K562 (cell line): ENCODE data around the gene WWOX. TPM values are rescaled to one million over a fixed set of nuclear protein-coding genes. Genes with fewer than 3 reads are reported as not detected.

Experiments
- ATAC-seq: fragments of 200-7000 bp; cut with Tn5 transposase; 3 replicates; pipeline ENCODE4 v1.9.1; 2020; ENCODE audit warnings: moderate library complexity
- BruUV-seq: library from RNA; stranded (reverse); fragments of 400-500 nt; replicated peaks from 2 replicates; lab custom pipeline; 2021; lab: Mats Ljungman, UMichigan
- CTCF ChIA-PET: fragments of 300-600 bp; formaldehyde crosslinking; extraction: SDS; loops from one replicate; lab custom pipeline; 2021; ENCODE audit warnings: low intra/inter-chr PET ratio; lab: Yijun Ruan, JAX
- POLR2A ChIA-PET: fragments of 300-600, 350-650 bp; sonication (Branson Sonifier 250); formaldehyde crosslinking; extraction: SDS; loops from one replicate; lab custom pipeline; 2021; ENCODE audit warnings: antibody characterized with exemption, inconsistent platforms; lab: Yijun Ruan, JAX
- DNase-seq, 4 experiments: peaks; one replicate each; pipeline versions ENCODE4 v3.0.0 to v3.0.0-alpha.2; 2011 to 2018; ENCODE audit warnings: low spot score in 3 of 4, mixed read lengths in 3 of 4; ENCODE audit errors: extremely low read depth in 1 of 4
- FAIRE-seq: peaks from 2 replicates; lab custom pipeline; 2011; peaks lifted over from hg19 to GRCh38; lab: Jason Lieb, UNC
- H2AFZ ChIP-seq: 2 replicates; pipeline ENCODE4 v1.6.0; 2011; ENCODE audit warnings: low read depth, low read length, control low read depth, inconsistent platforms
- H3K27ac ChIP-seq: fragments of 200-600 bp; 3 replicates; pipeline ENCODE4 v1.8.0; 2011; ENCODE audit warnings: low read depth, mild to moderate bottlenecking, control low read depth, inconsistent platforms, low read length, moderate library complexity, mixed read lengths; ENCODE audit errors: extremely low read depth
- H3K27me3 ChIP-seq, 2 experiments: fragments of 300-600 bp in 1 of 2; 2 replicates in 1 of 2; 3 replicates in 1 of 2; pipeline versions ENCODE4 v1.6.0 to v1.8.0; 2011; ENCODE audit warnings: inconsistent platforms in 2 of 2, low read length in 2 of 2, mild to moderate bottlenecking in 1 of 2, mixed read lengths in 1 of 2, moderate library complexity in 1 of 2; ENCODE audit not compliant: control insufficient read depth in 2 of 2, insufficient read depth in 2 of 2
- H3K36me3 ChIP-seq: fragments of 300-600 bp; 3 replicates; pipeline ENCODE4 v1.8.0; 2011; ENCODE audit warnings: mild to moderate bottlenecking, low read length, inconsistent platforms; ENCODE audit not compliant: control insufficient read depth, insufficient read depth
- H3K4me1 ChIP-seq, 2 experiments: fragments of 200-600 bp in 1 of 2; replicated peaks in 1 of 2; 2 replicates in 1 of 2; 3 replicates in 1 of 2; pipeline versions ENCODE4 v1.5.1 to v1.8.0; 2011; ENCODE audit warnings: inconsistent platforms in 2 of 2, low read length in 2 of 2, mild to moderate bottlenecking in 1 of 2, mixed read lengths in 1 of 2, moderate library complexity in 1 of 2; ENCODE audit not compliant: control insufficient read depth in 2 of 2, insufficient read depth in 2 of 2
- H3K4me2 ChIP-seq: 2 replicates; pipeline ENCODE4 v1.6.1; 2011; ENCODE audit warnings: low read length, control low read depth, inconsistent platforms, mixed read lengths; ENCODE audit not compliant: insufficient read depth
- H3K4me3 ChIP-seq: fragments of 200-600 bp; sonication (generic), shearing (Covaris generic); 2 replicates; pipeline ENCODE4 v1.5.1; 2016; ENCODE audit warnings: control low read depth, inconsistent platforms
- H3K79me2 ChIP-seq: fragments of 200-600 bp; 3 replicates; pipeline ENCODE4 v1.8.0; 2011; ENCODE audit warnings: low read length, inconsistent platforms; ENCODE audit not compliant: control insufficient read depth, insufficient read depth
- H3K9ac ChIP-seq, 2 experiments: 2 replicates each; pipeline versions ENCODE4 v1.6.0 to v1.6.1; 2011; ENCODE audit warnings: low read depth in 2 of 2, low read length in 2 of 2, control low read depth in 1 of 2, inconsistent platforms in 1 of 2, mild to moderate bottlenecking in 1 of 2, mixed read lengths in 1 of 2; ENCODE audit not compliant: insufficient read depth in 1 of 2
- H3K9me1 ChIP-seq: one replicate; pipeline ENCODE4 v1.6.0; 2011; ENCODE audit warnings: inconsistent platforms, mild to moderate bottlenecking, low read length, moderate library complexity; ENCODE audit not compliant: control insufficient read depth, insufficient read depth
- H3K9me3 ChIP-seq: replicated peaks from 2 replicates; pipeline ENCODE4 v1.5.1; 2011; ENCODE audit warnings: low read depth, low read length, inconsistent platforms; ENCODE audit not compliant: control insufficient read depth, insufficient read depth
- H4K20me1 ChIP-seq: replicated peaks from 2 replicates; pipeline ENCODE4 v1.6.1; 2011; ENCODE audit warnings: low read length, inconsistent platforms, mixed read lengths; ENCODE audit not compliant: control insufficient read depth, insufficient read depth
- CCAR2 ChIP-seq: fragments of 200-400 bp; formaldehyde crosslinking; IDR thresholded peaks from 2 replicates; pipeline ENCODE4 v1.6.1; 2017; ENCODE audit warnings: mild to moderate bottlenecking, low read depth, low read length
- CEBPB ChIP-seq: fragments of 450-650 bp; IDR thresholded peaks from 2 replicates; pipeline ENCODE4 v1.6.1; 2016; ENCODE audit warnings: missing genetic modification characterization, missing compliant biosample characterization
- CEBPG ChIP-seq, 3 experiments: fragments of 200-800 bp in 1 of 3; sonication (Bioruptor generic) in 1 of 3; sonication (generic) in 1 of 3; formaldehyde crosslinking in 1 of 3; IDR thresholded peaks in 2 of 3; conservative IDR thresholded peaks in 1 of 3; 2 replicates each; pipeline versions ENCODE4 v1.6.1 to v1.8.0; 2016 to 2022; ENCODE audit warnings: missing compliant biosample characterization in 2 of 3, missing genetic modification characterization in 2 of 3, mild to moderate bottlenecking in 1 of 3, missing genetic modification reagents in 1 of 3
- DACH1 ChIP-seq: fragments of 450-650 bp; IDR thresholded peaks from 2 replicates; pipeline ENCODE4 v1.6.1; 2018; ENCODE audit not compliant: partially characterized antibody
- HIVEP1 ChIP-seq: fragments of 250-450 bp; sonication (Bioruptor Pico); IDR thresholded peaks from 2 replicates; pipeline ENCODE4 v1.4.0; 2020; ENCODE audit warnings: mild to moderate bottlenecking
- RBM17 ChIP-seq: fragments of 200-400 bp; formaldehyde crosslinking; IDR thresholded peaks from 2 replicates; pipeline ENCODE4 v1.6.1; 2017; ENCODE audit warnings: low read depth, mild to moderate bottlenecking, low read length, borderline replicate concordance
- RUNX1 ChIP-seq: sonication (generic); IDR thresholded peaks from 2 replicates; pipeline ENCODE4 v1.6.1; 2016; ENCODE audit warnings: antibody characterized with exemption, low read depth
- SRSF7 ChIP-seq: fragments of 200-400 bp; formaldehyde crosslinking; optimal IDR thresholded peaks from 2 replicates; pipeline ENCODE3; 2017; ENCODE audit warnings: mild to moderate bottlenecking, low read depth, low read length
- WGBS: fragments of 100-300 bp; shearing (Covaris generic); methylation state at CpG from one replicate; pipeline ENCODE4 v1.1.6; 2016; ENCODE audit warnings: low coverage, mixed read lengths; ENCODE audit not compliant: insufficient coverage; ENCODE audit errors: missing lambda C conversion rate; 5-methylcytosine and 5-hydroxymethylcytosine counted together
- in situ Hi-C: fragments of 300-500 bp; cut with MboI; formaldehyde crosslinking; loops from 4 replicates; pipeline ENCODE4 v1.15.0; 2018; ENCODE audit warnings: inconsistent platforms, mixed read lengths
- intact Hi-C: fragments of 100-400 bp; cut with micrococcal nuclease; formaldehyde crosslinking; loops from 2 replicates; pipeline ENCODE4 v1.14.2; 2022
- polyA plus RNA-seq, 8 experiments: library from polyadenylated mRNA; depleted of rRNA in 4 of 8; stranded (reverse) in 5 of 8; unstranded in 3 of 8; fragments of >200 nt; fragmentation: Nextera tagmentation in 2 of 8; fragmentation: Illumina TruSeq in 1 of 8; extraction: Ambion mirVana in 2 of 8; extraction: Trizol in 1 of 8; gene quantifications; 2 replicates each; pipeline versions ENCODE4 v1.2.1 to v1.2.3, GENCODE V29; 2011 to 2014; ENCODE audit warnings: inconsistent platforms in 1 of 8, missing spikeins in 1 of 8
- total RNA-seq, 7 experiments: library from RNA; depleted of rRNA in 6 of 7; stranded (reverse); fragments of >200 nt in 6 of 7; fragmentation: Illumina TruSeq in 2 of 7; extraction: Trizol in 2 of 7; gene quantifications; 2 replicates each; pipeline versions ENCODE4 v1.2.1 to v1.2.3, GENCODE V29; 2011 to 2021; ENCODE audit warnings: low replicate concordance in 1 of 7

Gene WWOX
- total and polyA plus RNA-seq, 9 of the 15 experiments (the other 6 are each of a cell fraction or from before 2014, with no cell fraction given): 1.6 to 22.7 (median 8.1) TPM

DNA sequence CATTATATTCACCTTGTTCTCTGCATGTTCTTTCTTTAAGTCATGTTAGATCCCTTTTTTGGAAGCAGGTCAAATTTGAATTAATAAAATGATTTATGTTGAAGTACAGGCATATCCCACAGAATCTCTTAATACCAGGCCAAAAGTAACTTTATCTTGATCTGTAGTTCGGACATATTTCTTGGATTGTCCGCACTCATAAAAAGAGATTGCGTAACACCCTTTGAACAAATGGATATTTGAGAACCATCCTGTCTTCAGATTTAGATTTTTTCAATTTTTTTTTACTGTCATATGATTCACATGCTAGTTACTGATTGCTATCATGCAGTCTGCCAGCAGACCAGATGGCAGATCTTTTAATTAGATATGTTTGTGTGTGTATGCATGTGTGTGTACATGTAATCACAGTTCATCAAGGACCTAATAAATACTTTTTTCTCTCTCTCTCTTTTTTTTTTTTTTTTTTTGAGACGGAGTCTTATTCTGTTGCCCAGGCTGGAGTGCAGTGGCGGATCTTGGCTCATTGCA, 352.6 kb downstream of the WWOX start (continued):
- no peak for TF ChIP-seq RUNX1
- TF ChIP-seq CEBPB (tag): peak; percentile 95
- TF ChIP-seq DACH1: no peak
- no peak for TF ChIP-seq CEBPG (CRISPR knock-in tag; IDR thresholded peaks at IDR 0.05)
- TF ChIP-seq CEBPG (tag; conservative IDR thresholded peaks at IDR 0.05 in 1 of 2, IDR thresholded peaks at IDR 0.05 in 1 of 2): peak; percentile 70 to 98
- TF ChIP-seq RBM17: no peak
- TF ChIP-seq SRSF7: no peak
- TF ChIP-seq, all 486 proteins: peak for 3

DNA sequence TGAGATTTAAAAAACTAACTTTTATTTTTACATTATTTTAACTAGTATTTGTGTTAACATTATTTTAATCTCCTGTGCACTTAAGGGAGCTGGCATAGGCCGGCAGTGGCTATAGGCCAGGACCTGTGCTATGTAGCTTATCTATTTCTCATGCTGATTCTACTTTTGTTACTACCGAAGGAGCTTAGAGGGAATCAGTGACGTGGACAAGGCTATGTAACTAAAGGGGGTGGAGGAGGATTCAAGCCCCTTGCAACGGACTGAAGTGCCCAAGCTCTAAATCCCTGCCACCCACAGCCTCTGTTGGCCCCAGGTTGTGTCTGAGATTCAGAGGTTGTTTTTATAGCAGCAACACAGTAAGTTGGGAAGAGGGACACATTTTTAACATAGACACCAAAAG, 356.4 kb downstream of the WWOX start:
- FAIRE-seq (no peak), ATAC-seq (no peak), DNase-seq (no peak)
- Histone ChIP-seq H3K9me1 (no peaks in the 10 kb centered on the region), H3K9ac (no peak overlapping the region), H3K27me3 (no peaks in the 10 kb centered on the region; a peak in 2 of 5 replicates), H3K4me2 (no peak overlapping the region), H4K20me1 (no peaks in the 10 kb centered on the region), H2AFZ (no peak overlapping the region), H3K9me3 (no peaks in the 10 kb centered on the region), H3K79me2 (no peaks in the 10 kb centered on the region), H3K4me3 (no peak overlapping the region), H3K36me3 (no peaks in the 10 kb centered on the region), H3K4me1 (no peaks in the 10 kb centered on the region), H3K27ac (no peak overlapping the region)
- TF ChIP-seq HIVEP1 (CRISPR knock-in tag) (no peak), CCAR2 (no peak)
- ChIA-PET CTCF (interaction anchor here (0.7 kb wide), 1 partner anchor 1891 kb away, joined by 4 read pairs; no protein-coding TSS in a partner anchor), POLR2A (interaction anchor here (0.7 kb wide), 1 partner anchor 126 kb away, joined by 6 read pairs; no protein-coding TSS in a partner anchor)
- BruUV-seq: no TSS peak
- WGBS: 1% methylated on average over 4 of the region's 4 CpGs
- in situ Hi-C loops: no loop called here
- intact Hi-C loops: no loop called here
